Spinal cord (tissue), 10 donors: ENCODE data around the gene WNT11. TPM values are rescaled to one million over a fixed set of nuclear protein-coding genes. Genes with fewer than 3 reads are reported as not detected.

ENCODE experiments used
- DNase-seq, 6 donors: peaks; one replicate each; pipeline versions ENCODE4 v3.0.0 to v3.0.0-alpha.2; 2013 to 2015; ENCODE audit warnings: low spot score in 6 of 6, low read depth in 4 of 6
- H3K27ac ChIP-seq: one replicate; pipeline ENCODE4 v1.5.1; 2013; ENCODE audit warnings: low read depth, low read length, control low read depth
- H3K27me3 ChIP-seq: one replicate; pipeline ENCODE4 v1.6.1; 2013; ENCODE audit warnings: low read length; ENCODE audit not compliant: control insufficient read depth, insufficient read depth
- H3K36me3 ChIP-seq: one replicate; pipeline ENCODE4 v1.6.1; 2013; ENCODE audit warnings: low read length; ENCODE audit not compliant: control insufficient read depth, insufficient read depth
- H3K4me1 ChIP-seq: one replicate; pipeline ENCODE4 v1.6.1; 2013; ENCODE audit warnings: low read length; ENCODE audit not compliant: control insufficient read depth, insufficient read depth
- H3K4me3 ChIP-seq: one replicate; pipeline ENCODE4 v1.5.1; 2013; ENCODE audit warnings: low read depth, low read length, control low read depth
- H3K9me3 ChIP-seq: one replicate; pipeline ENCODE4 v1.6.1; 2013; ENCODE audit warnings: low read length; ENCODE audit not compliant: control insufficient read depth, insufficient read depth
- WGBS: methylation state at CpG from one replicate; pipeline ENCODE4 v1.1.5; 2013; ENCODE audit warnings: missing lambda C conversion rate; ENCODE audit not compliant: insufficient coverage; 5-methylcytosine and 5-hydroxymethylcytosine counted together
- polyA plus RNA-seq, 2 donors: library from polyadenylated mRNA; unstranded; fragments of 120-200 nt; gene quantifications; one replicate each; pipeline ENCODE4 v1.2.1, GENCODE V29; 2013; ENCODE audit not compliant: insufficient read length in 2 of 2
- total RNA-seq, 2 donors: library from RNA; depleted of rRNA in 1 of 2; stranded (reverse); fragments of 120-200 nt in 1 of 2; fragments of >200 nt in 1 of 2; gene quantifications; one replicate each; pipeline versions ENCODE4 v1.2.3 to v1.2.4, GENCODE V29; 2013 to 2014
- donor health status: healthy.

Gene WNT11
- total and polyA plus RNA-seq, 4 donors = 1.9 to 6.0 (median 2.4) TPM

DNA sequence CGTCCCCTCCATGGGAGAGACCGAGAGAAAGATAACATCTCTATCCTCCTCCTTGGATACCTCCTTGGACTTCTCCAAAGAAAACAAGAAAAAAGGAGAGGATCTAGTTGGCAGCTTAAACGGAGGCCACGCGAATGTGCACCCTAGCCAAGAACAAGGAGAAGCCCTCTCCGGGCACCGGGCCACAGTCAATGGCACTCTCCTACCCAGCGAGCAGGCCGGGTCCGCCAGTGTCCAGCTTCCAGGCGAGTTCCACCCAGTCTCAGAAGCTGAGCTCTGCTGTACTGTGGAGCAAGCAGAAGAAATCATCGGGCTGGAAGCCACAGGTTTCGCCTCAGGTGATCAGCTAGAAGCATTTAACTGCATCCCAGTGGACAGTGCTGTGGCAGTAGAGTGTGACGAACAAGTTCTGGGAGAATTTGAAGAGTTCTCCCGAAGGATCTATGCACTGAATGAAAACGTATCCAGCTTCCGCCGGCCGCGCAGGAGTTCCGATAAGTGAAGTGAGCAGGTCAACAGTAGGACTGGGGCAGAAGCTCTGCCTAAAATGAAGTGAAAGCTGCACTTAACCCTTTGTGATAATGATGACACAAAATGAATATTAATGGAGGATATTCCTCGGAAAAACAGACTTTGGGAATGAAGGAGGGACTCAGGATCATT, 65.3 kb downstream of the WNT11 start:
- 87% methylated on average over 19 of the region's 22 CpGs for WGBS
- Histone ChIP-seq H3K4me3 (no peak overlapping the region), H3K27me3 (no peaks in the 10 kb centered on the region), H3K9me3 (no peaks in the 10 kb centered on the region), H3K27ac (no peak overlapping the region), H3K36me3 (peaks cover 14% of the 10 kb centered on the region), H3K4me1 (no peaks in the 10 kb centered on the region)
- DNase-seq = no peak

DNA sequence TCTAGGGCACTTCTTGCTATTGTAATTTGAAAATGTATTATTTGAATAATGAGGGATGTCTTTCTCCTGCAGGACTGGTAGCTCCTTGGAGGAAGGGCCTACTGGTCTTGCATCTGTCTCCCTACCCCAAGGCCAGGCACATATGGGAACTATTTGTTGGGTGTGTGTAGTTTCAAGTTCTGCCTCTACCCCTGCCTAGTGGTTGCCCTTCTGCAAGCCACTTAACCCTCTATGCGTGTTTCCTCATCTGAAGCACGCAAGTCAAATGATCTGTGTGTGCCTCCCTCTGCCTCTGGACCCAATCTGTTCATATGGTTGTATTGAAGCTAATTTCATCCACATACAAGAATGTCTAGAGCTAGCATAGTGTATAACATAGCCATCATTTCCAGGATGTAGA, 67.0 kb downstream of the WNT11 start:
- Histone ChIP-seq H3K27ac (no peak overlapping the region), H3K4me1 (no peaks in the 10 kb centered on the region), H3K9me3 (no peaks in the 10 kb centered on the region), H3K36me3 (peaks cover 14% of the 10 kb centered on the region), H3K4me3 (no peak overlapping the region), H3K27me3 (no peaks in the 10 kb centered on the region)
- WGBS = no CpG with 5 or more reads among the region's 2 CpGs
- DNase-seq = no peak

Other genes starting within 250 kb of the WNT11 start
- gene THAP12, start 174.6 kb upstream of the WNT11 start, total RNA-seq = 10 to 100 TPM; 66.1 to 68.4 TPM
- 10 to 100 TPM; 44.1 to 60.2 TPM for gene THAP12, start 174.6 kb upstream of the WNT11 start, polyA plus RNA-seq
- 10 to 100 TPM; 12.1 to 17.0 TPM for gene GVQW3, start 174.8 kb upstream of the WNT11 start, total RNA-seq
- 10 to 100 TPM; 11.9 to 13.5 TPM for gene GVQW3, start 174.8 kb upstream of the WNT11 start, polyA plus RNA-seq
- gene EMSY, start 238.5 kb upstream of the WNT11 start, total RNA-seq = 10 to 100 TPM; 24.6 to 31.8 TPM
- gene EMSY, start 238.5 kb upstream of the WNT11 start, polyA plus RNA-seq = 10 to 100 TPM; 22.6 to 23.5 TPM